Measurements from ENCODE around the gene ZBED4. TPM values are rescaled to one million over a fixed set of nuclear protein-coding genes. Genes with fewer than 3 reads are reported as not detected.

ZBED4 gene
- total RNA-seq, 1 donor from 2014 or later: 8.0 TPM

GRCh38 chr22:49928185-49928495 lies 74.5 kb downstream of the ZBED4 start:
- intact Hi-C loops (cut with DNase I): loop anchor here (2.0 to 10.0 kb wide), 2 partner anchors 47 to 103 kb away; no protein-coding TSS in a partner anchor
- no peak for ATAC-seq
- DNase-seq (ENCODE audit: low spot score): no peak

- ATAC-seq (no peak), DNase-seq (ENCODE audit: low spot score) (no peak)
- intact Hi-C loops (cut with DNase I): loop anchor here (2.0 to 10.0 kb wide), 2 partner anchors 46 to 102 kb away; no protein-coding TSS in a partner anchor
Observed at GRCh38 chr22:49928555-49929210, 75.0 kb downstream of the ZBED4 start.

- intact Hi-C loops (cut with DNase I): loop anchor here (2.0 to 10.0 kb wide), 2 partner anchors 45 to 101 kb away; no protein-coding TSS in a partner anchor
- DNase-seq (ENCODE audit: low spot score): no peak
- peak; percentile 40 for ATAC-seq
Observed at GRCh38 chr22:49929211-49929979, 75.8 kb downstream of the ZBED4 start.

- intact Hi-C loops (cut with DNase I): loop anchor here (2.0 to 10.0 kb wide), 2 partner anchors 45 to 101 kb away; no protein-coding TSS in a partner anchor
- ATAC-seq (no peak), DNase-seq (ENCODE audit: low spot score) (no peak)
Observed at GRCh38 chr22:49929994-49930575, 76.4 kb downstream of the ZBED4 start.

GRCh38 chr22:49930596-49931412 lies 77.2 kb downstream of the ZBED4 start:
- DNase-seq (ENCODE audit: low spot score) (no peak), ATAC-seq (peak; percentile 39)
- intact Hi-C loops (cut with DNase I): no loop called here

- DNase-seq (ENCODE audit: low spot score): no peak
- ATAC-seq: peak; percentile 36
- intact Hi-C loops (cut with DNase I): no loop called here
Observed at GRCh38 chr22:49933236-49934159, 79.9 kb downstream of the ZBED4 start.

- no peak for DNase-seq (ENCODE audit: low spot score)
- intact Hi-C loops (cut with DNase I): no loop called here
Observed at GRCh38 chr22:49934160-49934890, 80.7 kb downstream of the ZBED4 start.

GRCh38 chr22:49934891-49935557 lies 81.4 kb downstream of the ZBED4 start:
- intact Hi-C loops (cut with DNase I): no loop called here
- peak; percentile 23 for ATAC-seq
- peak; percentile 94 for DNase-seq (ENCODE audit: low spot score)

More at GRCh38 chr22:49934160-49934890, 80.7 kb downstream of the ZBED4 start:
- peak; percentile 9 for ATAC-seq

- no peak for DNase-seq (ENCODE audit: low spot score)
- intact Hi-C loops (cut with DNase I): no loop called here
Observed at GRCh38 chr22:49935561-49935960, 81.9 kb downstream of the ZBED4 start.

GRCh38 chr22:49936018-49936972 lies 82.7 kb downstream of the ZBED4 start:
- DNase-seq (ENCODE audit: low spot score): peak; percentile 92
- intact Hi-C loops (cut with DNase I): no loop called here
- peak; percentile 59 for ATAC-seq

More at GRCh38 chr22:49935561-49935960, 81.9 kb downstream of the ZBED4 start:
- no peak for ATAC-seq

GRCh38 chr22:49936973-49937757 lies 83.5 kb downstream of the ZBED4 start:
- intact Hi-C loops (cut with DNase I): no loop called here
- ATAC-seq (peak; percentile 21), DNase-seq (ENCODE audit: low spot score) (no peak)

GRCh38 chr22:49937758-49938564 lies 84.3 kb downstream of the ZBED4 start:
- ATAC-seq: no peak
- intact Hi-C loops (cut with DNase I): no loop called here

GRCh38 chr22:49938565-49939136 lies 85.0 kb downstream of the ZBED4 start:
- DNase-seq (ENCODE audit: low spot score) (no peak), ATAC-seq (no peak)
- intact Hi-C loops (cut with DNase I): no loop called here

More at GRCh38 chr22:49937758-49938564, 84.3 kb downstream of the ZBED4 start:
- DNase-seq (ENCODE audit: low spot score): no peak

All from sciatic nerve (tissue), 2 donors.